HG03342 (cell line): ENCODE data around the gene C19orf85.
"Not testable (repeated sequence)": the region's sequence is repeated elsewhere in the genome, so short reads cannot be mapped to it uniquely, and the experiment has no call there.

ENCODE experiments used
- ATAC-seq: cut with Tn5 transposase; IDR thresholded peaks from one replicate; pipeline ENCODE4 v1.9.1; 2021; ENCODE audit warnings: mild to moderate bottlenecking, moderate library complexity; ENCODE audit not compliant: unreplicated experiment

C19orf85 gene

DNA sequence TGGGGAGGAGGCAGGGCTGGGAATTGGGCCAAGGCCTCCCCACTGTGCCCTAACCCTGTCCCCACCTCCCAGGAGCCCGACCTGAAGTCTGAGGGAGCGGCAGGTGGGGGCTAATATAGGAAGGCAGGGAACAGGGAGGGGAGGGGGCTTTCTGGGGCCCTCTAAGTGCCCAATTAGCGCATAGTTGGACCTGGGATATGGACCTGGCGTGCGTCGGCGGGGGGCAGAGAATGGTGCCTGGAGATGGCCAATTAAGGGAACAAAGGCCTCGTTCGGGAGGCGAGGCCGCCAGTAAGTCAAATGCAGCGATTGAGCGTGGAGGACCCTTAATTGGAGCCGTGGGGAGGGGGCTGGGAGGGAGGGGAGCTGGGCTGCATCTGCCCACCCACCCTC, at the start of gene C19orf85:
C19orf85 (minus strand) TSS at position 90 of the 393 bp plus-strand sequence. CDS start 197 bp downstream, outside the sequence.
- ATAC-seq, result no peak

DNA sequence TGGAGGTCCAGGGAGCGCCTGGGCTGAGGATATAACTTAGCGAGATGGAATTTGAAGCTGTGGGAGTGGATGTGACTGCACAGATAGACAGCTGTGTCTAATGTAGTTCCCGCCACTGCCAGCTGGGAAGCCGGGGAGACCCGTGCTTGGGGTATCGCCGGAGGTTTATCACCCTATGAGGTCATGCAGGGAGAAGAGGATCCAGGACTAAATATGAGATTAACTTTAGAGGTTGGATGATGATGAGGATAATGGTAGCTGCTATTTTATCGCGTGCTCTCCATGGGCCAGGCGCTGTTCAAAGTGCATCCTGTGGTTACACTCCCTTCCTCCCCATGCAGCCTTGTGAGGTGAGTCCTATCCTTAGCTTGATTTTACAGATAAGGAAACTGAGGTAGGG, 43.6 kb upstream of the C19orf85 start:
- ATAC-seq, result no peak

DNA sequence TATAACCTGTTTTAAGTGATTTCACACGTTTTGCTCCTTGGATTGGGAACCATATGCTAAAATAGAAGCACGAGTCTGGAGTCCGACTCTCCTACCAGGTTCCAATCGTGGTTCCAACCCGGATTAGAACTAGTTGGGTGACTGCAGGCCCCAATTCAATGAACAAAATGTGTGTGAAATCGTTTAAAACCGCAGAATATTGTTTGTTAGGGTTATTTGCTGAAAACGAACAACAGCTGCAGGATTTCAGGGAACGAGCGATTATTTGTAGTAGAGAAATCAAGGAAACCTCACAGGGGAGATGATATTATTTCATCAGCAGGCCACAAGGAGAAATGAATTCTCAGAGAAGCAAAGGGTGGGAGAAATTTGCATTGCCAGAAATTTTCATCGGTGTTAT, 40.4 kb upstream of the C19orf85 start:
- no peak for ATAC-seq

DNA sequence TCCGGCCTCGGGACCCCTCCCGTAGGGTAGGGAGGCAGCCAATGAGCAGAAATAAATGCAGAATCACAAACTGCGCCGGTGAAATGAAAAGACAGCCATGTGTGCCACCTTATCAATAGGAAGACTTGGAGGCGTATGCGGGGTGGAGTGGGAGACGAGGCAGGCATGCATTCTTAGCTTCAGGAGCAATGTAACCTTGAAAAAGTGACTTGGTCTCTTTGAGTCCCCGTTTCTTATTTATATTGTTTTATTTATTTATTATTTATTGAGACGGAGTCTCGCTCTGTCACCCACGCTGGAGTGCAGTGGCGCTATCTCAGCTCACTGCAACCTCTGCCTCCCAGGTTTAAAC, 39.7 kb upstream of the C19orf85 start:
- no peak for ATAC-seq

- ATAC-seq, result peak; percentile 88
Observed at GRCh38 chr19:55503502-55504251, 39.1 kb upstream of the C19orf85 start.

GRCh38 chr19:55503157-55503501, 38.6 kb upstream of the C19orf85 start:
- ATAC-seq, result no peak

GRCh38 chr19:55502197-55502952, 37.8 kb upstream of the C19orf85 start:
- ATAC-seq, result no peak

GRCh38 chr19:55500368-55500952, 35.9 kb upstream of the C19orf85 start:
- ATAC-seq, result no peak

DNA sequence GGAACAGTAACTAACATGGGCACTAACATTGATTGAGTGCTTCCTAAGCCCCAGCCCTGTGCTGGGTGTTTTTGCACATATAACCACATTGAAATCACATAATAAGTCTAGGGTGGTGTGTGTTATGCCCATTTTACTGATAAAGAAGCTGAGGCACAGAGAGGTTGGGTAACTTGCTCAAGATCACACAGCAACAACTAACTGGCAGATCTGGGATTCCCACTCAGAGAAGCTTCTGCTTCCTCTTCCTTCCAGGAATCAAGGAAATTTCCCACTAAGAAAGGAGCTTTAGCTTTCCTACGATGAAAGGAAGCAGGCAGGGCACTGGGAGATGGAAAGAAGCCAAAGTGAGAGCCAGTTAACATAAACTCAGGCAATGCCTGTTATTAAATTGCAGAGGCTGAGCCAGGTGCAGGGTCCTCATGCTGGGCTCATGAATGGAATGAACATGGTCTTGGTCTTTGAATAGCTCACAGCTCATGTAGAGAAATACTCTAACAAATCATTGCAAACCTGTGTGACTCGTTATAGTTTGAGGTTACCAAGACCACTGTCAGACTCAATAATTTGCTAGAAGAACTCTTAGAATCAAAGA, 33.8 kb upstream of the C19orf85 start:
- ATAC-seq, result no peak

GRCh38 chr19:55497763-55498162, 33.2 kb upstream of the C19orf85 start:
- no peak for ATAC-seq

- ATAC-seq, result not testable (repeated sequence)
Observed at GRCh38 chr19:55496820-55497219, 32.3 kb upstream of the C19orf85 start.

DNA sequence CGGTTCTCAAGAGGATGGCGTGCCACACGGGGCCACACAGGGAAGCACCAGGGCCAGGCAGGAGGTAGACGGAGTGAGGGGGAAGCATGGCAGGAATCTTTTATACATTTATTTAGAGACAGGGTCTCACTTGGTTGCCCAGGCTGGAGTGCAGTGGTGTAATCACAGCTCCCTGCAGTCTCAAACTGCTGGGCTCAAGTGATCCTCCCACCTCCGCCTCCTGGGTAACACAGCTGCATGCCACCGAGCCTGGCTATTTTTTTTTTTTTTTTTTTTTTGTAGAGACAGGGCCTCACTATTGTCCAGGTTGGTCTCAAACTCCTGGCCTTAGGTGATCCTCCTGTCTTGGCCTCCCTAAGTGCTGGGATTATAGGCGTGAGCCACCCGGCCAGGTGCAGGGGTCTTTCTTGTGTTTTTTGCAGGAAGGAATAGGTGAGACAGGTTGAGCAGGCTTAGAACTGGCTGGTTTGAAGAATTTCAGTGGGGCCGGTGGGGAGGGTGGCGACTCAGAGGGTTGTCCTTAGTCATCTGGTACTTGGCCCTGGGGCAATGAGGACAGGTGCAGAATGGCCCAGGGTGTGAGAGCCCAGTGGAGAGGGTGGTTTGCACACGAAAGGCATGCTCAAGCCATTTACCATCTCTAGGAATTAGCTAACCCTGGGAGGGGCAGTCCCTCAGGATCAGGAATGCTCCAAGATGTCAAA, 31.2 kb upstream of the C19orf85 start:
- ATAC-seq, result no peak

DNA sequence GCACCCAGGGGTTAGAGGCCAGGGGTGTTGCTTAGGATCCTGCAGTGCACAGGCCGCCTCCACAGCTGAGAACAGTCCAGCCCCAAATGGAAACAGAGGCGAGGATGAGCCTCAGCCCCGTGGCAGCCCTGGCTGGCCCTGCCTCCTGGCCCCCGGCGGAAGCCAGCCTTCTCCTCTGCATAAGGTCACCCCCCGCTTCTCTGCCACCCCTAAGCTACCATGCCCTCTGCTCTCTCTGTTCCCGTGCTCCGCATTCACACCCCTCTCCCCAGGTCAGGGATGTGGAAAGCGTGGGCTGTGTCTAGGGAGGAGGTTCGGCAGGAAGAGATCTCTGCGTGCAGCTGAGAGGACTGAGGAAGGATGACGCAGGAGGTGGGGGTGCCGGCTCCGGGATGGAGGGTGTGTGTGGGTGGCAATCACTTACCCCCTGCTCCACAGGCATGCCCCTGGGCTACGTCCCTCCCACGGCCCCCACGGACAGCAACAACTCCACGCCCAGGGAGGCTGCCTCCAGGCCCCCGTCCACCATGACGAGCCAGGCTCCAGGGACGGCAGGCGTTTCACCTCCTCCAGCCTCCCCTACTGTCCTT, 29.7 kb upstream of the C19orf85 start:
- ATAC-seq, result no peak

DNA sequence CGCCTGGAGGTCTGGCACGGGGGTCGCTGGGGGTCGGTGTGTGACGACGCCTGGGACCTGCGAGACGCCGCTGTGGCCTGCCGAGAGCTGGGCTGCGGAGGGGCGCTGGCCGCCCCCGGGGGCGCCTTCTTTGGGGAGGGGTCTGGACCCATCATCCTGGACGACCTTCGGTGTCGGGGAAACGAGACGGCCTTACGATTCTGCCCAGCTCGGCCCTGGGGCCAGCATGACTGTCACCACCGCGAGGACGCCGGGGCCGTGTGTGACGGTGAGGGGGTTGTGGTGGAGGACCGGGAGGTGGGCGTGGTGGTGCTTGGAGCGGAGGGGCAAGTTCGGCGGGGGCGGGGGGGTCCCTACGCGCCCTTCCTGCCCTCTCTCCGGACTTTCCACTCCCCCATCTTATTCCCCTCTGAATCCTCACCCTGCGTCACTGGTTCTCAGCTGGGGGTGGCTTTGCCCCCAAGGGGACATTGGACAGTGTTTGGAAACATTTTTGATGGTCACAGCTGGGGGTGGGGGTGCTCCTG, 29.2 kb upstream of the C19orf85 start:
- no peak for ATAC-seq

- no peak for ATAC-seq
Observed at GRCh38 chr19:55493052-55493644, 28.6 kb upstream of the C19orf85 start.

DNA sequence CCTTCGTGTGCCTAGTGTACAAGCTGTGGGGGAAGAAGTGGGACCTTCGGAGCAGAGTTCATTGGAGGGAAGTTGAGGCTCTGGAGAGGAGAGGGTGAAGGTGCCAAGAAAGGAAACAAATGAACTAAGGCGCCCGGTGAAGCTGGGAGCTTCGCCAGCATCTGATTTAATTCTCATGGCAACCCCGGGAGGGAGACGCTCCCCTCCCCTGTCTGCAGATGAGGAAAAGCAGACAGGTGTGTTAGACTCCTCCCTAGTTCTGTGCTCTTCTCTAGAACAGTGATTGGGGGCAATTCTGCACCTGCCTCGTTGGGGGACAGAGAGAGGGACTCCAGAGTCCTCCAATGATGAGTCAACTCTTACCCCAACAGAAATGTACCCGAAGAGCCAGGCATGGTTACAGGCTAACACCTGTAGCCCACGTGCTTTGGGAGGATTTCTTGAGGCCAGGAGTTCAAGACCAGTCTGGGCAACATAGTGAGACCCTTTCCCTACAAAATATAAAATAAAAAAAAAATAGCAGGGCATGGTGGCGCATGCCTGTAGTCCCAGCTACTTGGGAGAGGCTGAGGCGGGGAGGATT, 27.9 kb upstream of the C19orf85 start:
- ATAC-seq, result no peak

- ATAC-seq, result no peak
Observed at GRCh38 chr19:55491546-55492360, 27.2 kb upstream of the C19orf85 start.

DNA sequence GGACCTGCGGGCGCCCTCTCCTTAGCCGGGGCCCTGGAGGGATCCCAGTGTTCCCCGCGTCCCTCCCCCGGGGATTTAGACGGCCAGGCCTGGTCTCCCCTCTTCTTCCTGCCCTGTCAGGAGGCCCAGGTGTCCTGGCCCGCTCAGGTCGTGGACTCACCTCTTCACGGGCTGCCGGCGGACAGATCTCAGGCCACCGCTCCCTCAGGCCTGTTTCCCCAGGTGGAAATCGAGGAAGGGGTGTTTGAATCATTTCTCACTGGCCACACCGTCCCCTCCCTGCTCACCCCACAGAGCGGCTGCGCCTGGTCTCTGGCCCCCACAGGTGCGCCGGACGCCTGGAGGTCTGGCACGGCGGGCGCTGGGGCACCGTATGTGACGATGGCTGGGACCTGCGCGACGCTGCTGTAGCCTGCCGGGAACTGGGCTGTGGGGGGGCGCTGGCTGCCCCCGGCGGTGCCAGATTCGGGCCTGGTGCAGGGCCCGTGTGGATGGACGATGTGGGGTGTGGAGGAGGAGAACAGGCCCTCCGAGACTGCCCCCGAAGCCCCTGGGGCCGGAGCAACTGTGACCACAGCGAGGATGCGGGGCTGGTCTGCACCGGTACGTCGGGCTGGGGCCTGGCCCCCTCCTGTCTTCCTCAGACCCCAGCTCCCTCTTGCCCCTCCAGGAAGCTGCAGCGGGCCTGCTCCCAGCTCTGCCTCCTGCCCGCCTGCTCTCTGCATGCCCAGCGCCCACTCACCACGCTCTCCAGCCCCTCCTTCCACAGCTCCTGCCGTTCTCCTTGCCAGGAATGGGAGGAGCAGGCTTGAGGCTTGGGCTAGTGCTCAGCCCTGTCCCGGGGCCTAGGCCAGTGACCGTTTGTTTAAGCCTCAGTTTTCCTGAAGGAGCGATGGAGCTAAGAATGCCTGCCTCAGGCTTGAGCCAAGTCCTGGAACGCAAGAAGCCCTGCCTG, 26.2 kb upstream of the C19orf85 start:
- ATAC-seq, result no peak
